MM.1S (cell line): Measurements from ENCODE around the gene DOLPP1.

Experiments used
- EZH2phosphoT487 ChIP-seq: fragments of 300-600 bp; sonication (generic); IDR thresholded peaks from 2 replicates; pipeline ENCODE4 v1.6.1; 2018; ENCODE audit warnings: antibody characterized with exemption, low read length
- TF ChIP-seq, protein P1 (sequence below): fragments of 300-600 bp; sonication (generic); IDR thresholded peaks from 2 replicates; pipeline ENCODE4 v1.5.1; 2016; ENCODE audit warnings: antibody characterized with exemption, low read length, mixed read lengths

DNA sequence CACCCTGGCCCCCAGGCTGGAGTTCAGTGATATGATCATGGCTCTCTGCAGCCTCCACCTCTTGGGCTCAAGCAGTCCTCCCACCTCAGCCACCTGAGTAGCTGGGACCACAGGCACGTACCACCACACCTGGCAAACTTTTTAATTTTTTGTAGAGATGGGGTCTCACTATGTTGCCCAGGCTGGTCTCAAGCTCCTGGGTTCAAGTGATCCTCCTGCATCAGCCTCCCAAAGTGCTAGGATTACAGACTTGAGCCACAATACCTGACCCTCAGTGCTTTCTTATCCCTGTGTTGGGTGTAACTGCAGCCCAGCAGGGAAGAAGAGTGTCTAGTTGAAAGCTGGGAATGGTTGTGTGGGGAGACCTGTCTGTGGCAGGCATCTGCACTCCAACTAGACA lies 41.2 kb downstream of the DOLPP1 start:
- TF ChIP-seq, protein P1, sequence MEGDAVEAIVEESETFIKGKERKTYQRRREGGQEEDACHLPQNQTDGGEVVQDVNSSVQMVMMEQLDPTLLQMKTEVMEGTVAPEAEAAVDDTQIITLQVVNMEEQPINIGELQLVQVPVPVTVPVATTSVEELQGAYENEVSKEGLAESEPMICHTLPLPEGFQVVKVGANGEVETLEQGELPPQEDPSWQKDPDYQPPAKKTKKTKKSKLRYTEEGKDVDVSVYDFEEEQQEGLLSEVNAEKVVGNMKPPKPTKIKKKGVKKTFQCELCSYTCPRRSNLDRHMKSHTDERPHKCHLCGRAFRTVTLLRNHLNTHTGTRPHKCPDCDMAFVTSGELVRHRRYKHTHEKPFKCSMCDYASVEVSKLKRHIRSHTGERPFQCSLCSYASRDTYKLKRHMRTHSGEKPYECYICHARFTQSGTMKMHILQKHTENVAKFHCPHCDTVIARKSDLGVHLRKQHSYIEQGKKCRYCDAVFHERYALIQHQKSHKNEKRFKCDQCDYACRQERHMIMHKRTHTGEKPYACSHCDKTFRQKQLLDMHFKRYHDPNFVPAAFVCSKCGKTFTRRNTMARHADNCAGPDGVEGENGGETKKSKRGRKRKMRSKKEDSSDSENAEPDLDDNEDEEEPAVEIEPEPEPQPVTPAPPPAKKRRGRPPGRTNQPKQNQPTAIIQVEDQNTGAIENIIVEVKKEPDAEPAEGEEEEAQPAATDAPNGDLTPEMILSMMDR: no peak
- TF ChIP-seq EZH2phosphoT487: no peak
